ENCODE results near the gene ARHGAP35.
"Not testable (repeated sequence)": the region's sequence is repeated elsewhere in the genome, so short reads cannot be mapped to it uniquely, and the experiment has no call there.

Gene ARHGAP35

DNA sequence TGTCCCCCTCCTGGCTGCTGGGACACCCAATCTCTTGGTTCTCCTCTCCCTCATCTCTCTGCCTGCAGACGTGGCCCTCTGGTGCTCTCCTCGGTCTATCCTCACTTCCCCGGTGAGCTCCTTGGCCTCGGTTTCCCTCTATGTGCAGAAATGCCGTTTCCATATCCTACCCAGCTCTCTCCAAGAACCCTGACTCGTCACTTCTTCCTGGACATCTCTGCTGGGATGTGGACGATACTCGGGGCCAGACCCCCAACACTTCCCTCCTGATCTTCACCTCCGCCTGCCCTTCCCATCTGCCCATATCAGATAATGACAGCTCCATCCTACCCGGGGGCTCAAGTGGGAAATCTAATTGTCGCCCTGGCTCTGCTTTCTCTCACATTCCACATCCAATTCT lies 18.0 kb upstream of the ARHGAP35 start:
- DNase-seq (ENCODE audit: low spot score) (no peak), FAIRE-seq (no peak)

DNA sequence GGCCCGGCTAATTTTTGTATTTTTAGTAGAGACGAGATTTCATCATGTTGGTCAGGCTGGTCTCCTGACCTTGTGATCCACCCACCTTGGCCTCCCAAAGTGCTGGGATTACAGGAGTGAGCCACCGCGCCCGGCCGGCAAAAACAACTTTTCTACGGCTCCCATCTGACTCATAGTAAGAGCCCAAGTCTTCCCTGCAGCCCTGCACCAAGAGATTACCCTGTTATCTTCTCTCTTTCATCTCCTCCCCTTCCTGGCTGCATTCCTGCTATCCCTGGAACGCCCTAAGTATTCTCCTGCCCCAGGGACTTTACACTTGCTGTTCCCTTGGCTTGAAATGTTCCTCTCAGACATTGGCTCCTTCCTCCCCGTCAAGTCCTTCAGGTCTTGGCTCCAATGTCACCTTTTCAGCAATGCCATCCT lies 16.7 kb upstream of the ARHGAP35 start:
- FAIRE-seq (no peak), DNase-seq (ENCODE audit: low spot score) (no peak)

DNA sequence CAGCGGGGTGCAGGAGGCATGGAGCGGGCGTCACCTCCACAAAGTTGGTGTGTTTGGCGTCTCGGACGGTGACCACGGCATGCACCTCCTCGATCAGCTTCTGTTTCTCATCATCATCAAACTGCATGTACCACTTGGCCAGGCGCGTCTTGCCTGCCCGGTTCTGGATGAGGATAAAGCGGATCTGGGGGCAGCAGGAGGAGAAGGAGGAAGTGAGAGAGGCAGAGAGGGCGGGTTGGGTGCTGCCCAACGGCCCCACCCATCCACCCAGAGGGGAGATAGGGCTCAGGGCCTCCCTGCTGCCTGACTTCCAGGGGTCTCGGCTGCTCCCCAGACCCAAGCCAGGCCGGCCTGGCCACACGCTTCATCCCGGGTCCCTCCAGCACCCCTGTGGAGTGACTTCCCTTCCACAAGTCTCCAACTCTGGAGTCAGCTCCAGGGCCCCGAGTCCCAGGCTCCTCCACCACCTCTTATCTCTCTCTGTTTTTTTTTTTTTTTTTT lies 14.8 kb upstream of the ARHGAP35 start:
- DNase-seq (ENCODE audit: low spot score) (no peak), FAIRE-seq (no peak)

DNA sequence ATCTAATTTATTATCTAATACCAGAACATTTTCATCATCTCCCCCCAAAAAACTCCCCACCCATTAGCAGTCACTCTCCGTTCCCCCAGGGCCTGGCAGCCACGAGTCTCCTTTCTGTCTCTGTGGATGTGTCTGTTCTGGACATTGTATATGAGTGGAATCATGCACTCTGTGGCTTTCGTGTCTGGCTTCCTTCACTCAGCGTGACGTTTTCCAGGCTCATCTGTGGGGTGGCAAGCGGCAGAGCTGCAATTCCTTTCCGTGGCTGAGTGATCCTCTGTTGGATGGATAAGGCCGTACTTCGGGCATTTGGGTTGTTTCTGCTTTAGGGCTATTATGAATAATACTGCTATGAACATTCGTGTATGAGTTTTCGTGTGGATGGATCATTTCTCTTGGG lies 13.3 kb upstream of the ARHGAP35 start:
- FAIRE-seq (no peak), DNase-seq (ENCODE audit: low spot score) (no peak)

DNA sequence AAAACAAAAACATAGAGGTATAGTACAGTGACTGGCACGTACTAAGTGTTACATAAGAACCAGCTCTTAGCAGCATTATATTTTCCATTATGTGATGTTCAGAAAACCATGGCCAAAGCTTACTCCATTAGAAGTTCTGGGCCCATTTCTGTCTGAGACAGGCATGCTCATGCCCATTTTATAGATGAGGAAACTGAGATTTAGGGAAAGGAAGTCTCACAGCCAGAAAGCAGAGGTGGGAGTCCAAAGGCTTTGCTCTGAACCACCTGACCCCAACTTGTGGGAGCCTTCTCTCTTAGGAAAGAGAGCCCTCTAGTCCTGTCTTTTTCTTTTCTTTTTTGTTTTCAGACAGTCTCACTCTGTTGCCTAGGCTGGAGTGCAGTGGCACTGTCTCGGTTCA lies 12.4 kb upstream of the ARHGAP35 start:
- FAIRE-seq = no peak
- no peak for DNase-seq (ENCODE audit: low spot score)

DNA sequence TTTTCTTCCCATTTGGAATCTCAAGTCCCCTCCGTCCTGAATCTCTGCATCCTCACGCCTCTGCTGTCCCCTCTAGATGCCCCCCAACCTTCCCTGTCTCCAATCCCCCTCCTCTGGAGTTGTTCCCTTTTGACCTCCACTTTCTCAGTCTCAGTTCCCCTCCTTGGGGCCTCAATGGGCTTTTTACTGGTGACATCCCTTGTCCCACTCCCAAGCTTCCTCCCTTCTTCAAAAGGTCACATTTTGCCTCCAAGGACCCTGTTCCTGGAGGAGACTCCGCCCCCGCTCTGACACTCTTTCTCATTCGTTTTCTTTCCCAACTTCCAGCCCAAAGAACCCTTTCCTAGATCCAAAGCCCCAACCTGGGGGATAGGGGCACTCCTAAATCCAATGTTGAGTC lies 11.2 kb upstream of the ARHGAP35 start:
- FAIRE-seq (no peak), DNase-seq (ENCODE audit: low spot score) (no peak)

DNA sequence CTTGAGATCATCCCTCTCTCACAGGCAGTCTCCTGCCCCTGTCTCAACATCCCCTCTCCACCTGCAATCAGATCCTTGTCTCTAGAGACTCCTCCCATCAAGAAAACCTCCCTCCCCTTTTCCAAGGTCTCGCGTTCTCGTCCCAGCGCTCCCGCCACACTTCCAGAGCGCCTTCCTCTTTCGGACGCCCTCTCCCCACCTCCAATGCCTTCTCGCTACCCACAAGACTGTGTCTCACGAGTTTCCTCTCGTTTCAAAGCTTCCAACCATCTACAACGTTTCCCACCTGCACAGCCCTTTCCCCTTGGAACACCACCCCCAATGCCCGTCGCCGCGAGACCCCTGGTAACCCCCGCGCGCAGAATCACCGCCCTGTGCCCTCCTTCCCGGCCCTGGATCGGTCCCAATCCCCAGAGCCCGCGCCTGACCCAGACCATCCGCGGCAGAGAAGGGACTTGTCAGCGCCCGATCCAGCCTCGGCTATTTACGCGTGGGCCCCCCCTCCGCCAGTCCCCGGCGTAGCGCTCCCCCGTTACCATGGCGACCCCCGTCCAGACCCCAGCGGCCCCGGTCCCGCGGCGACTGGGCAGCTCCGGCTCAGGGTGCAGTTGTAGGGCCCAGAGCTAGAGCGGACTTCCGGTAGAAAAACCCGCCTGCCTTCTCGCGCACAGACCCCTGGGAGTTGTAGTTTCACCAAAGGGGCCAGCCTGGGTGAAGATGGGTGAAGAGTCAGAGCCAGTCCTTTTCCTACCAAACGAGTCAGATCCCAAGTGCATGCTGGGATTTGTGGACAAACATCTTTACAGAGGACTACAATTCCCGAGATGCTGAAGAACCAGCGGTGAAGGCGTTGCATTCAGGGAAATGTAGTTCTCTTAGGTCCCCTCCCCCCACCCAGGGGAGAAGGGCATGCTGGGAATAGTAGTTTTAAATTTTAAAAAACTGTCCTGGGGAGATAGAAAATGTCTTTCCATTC lies 10.3 kb upstream of the ARHGAP35 start, which contains the start of gene AP2S1:
TSS of gene AP2S1 (minus strand) at position 619 of the 976 bp plus-strand sequence. CDS start at position 539, 80 bp downstream.
- FAIRE-seq = no peak
- DNase-seq (ENCODE audit: low spot score) = peak; percentile 97

DNA sequence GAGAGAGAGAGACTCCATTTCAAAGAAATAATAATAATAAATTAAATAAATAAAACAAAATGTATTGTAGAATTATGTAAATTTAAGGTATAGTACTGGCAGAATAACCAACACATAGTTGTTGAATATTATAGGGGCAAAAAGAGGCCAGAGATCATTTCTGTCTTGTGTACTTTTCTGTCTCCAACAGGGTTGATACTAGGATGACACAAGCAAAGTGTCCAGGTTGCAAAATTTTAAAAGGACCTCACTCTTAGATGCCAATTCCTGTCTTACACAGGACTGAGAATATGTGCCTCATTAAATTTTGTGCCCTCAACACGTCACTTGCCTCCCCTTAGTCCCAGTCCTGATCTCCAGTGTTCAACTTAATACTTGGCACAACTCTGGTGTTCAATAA lies 8.0 kb upstream of the ARHGAP35 start:
- no peak for FAIRE-seq

DNA sequence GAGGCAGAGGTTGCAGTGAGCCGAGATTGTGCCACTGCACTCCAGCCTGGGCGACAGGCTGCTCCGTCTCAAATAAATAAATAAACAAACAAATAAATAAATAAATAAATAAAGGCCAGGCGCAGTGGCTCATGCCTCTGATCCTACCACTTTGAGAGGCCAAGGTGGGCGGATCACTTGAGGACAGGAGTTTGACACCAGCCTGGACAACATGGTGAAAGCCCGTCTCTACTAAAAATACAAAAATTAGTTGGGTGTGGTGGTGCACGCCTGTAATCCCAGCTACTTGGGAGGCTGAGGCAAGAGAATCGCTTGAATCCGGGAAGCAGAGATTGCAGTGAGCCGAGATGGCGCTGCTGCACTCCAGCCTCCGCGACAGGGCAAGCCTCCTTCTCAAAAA lies 6.1 kb upstream of the ARHGAP35 start:
- not testable (repeated sequence) for DNase-seq (ENCODE audit: low spot score)

More for the DNA sequence above, 8.0 kb upstream of the ARHGAP35 start:
- no peak for DNase-seq (ENCODE audit: low spot score)

DNA sequence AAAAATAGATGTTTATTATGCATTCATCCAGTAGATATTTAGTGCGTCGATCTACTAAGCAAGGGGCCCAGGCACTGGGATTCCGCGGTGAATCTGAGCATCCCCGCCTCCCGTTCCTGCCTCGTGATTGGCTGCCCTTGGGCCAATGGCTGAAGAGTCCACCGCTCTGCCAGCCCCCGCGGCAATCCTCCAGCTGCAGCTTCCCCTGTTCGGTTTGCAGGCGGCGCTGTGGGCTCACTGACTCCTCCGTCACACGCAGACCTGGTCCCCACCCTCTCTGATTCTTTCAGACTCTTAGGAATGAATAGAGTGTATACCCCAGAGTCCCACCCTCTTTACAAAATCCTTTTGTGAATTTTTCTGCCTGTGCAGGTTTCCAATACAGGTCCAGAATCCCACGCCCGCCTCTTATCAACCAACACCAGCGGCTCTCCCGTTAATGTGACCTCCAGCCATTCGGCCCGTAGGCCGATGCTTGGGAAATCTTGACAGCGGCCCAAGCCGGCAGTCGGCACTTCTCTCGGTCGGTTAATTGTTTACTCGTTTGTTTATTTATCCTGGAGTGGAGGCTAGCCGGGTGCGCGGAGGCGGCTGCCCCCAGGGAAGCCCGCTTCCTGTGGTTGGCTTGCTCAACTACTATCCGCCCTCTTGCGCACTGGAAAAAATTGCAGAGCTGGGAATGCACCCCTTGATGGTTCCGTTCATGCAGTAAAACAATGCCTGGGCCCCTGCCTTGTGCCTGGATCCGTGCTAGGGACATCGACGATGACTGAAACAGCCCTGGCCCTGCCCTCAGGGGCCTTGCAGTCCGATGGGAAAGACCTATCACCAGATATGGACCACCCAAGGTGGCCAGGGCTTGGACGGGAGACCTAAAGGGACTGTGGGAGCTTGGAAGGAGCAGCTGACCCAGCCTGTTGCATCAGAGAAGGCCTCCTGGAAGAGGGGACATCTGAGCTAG lies 4.5 kb upstream of the ARHGAP35 start:
- FAIRE-seq (no peak), DNase-seq (ENCODE audit: low spot score) (peak; percentile 38)

More for the DNA sequence above, 6.1 kb upstream of the ARHGAP35 start:
- FAIRE-seq = not testable (repeated sequence)

DNA sequence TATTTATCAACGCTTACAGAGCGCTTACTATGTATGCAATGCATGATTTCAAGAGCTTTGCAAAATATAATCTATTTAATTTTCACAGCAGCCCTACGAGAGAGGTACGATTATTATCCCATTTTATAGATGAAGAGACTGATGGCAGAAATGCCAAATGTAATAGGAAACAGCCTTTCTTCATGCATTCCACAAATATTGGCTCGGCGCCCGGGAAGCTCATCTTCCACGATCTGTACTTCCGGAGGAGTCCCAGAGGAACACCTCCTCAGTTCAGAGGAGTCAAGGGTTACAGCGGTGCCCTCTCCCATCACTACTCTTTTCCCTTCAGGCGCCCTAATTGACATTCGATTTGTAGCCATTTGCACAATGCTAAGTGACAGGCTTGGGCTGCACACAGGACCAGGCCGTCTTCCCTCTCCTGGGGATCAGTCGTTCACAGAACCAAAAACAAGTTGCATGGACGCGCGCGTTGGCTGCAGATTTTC lies 1.1 kb upstream of the ARHGAP35 start:
- FAIRE-seq = no peak
- DNase-seq (ENCODE audit: low spot score) = peak; percentile 64

DNA sequence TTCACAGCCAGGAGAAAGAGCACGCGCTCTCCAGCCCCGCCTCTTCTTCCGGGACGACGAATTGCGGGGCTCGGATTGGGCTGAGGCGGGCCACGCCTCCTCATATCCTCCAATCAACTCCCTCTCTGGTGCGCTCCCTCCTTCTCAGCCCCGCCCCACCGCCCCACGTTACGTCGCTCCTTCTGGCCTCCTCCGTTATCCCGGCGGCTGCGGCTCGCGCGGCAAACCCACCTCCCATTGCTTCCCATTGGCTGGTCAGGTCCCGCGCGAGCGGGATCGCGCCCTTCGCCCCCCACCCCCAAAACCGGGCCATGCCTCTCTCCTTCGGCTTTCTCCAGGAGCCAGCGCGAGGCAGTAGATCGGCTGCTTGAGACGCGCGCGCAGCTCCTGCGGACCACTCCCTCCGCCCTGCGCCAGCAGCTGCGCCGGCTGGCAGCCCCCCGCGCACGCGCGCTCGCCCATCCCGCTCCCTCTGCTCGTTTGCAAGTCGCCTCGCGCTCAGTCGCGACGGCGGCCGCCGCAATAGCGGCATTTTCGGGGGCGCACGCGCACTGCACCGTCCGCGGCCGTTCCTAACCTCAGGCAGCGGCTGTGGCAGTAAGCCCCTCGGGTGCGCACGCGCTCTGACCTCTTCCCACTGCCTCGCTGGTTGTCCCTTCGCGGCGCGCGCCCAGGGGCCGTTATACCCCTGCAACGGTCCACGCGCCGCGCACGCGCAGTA lies 512 bp upstream of the ARHGAP35 start:
- FAIRE-seq (peak; percentile 94), DNase-seq (ENCODE audit: low spot score) (peak; percentile 96)

DNA sequence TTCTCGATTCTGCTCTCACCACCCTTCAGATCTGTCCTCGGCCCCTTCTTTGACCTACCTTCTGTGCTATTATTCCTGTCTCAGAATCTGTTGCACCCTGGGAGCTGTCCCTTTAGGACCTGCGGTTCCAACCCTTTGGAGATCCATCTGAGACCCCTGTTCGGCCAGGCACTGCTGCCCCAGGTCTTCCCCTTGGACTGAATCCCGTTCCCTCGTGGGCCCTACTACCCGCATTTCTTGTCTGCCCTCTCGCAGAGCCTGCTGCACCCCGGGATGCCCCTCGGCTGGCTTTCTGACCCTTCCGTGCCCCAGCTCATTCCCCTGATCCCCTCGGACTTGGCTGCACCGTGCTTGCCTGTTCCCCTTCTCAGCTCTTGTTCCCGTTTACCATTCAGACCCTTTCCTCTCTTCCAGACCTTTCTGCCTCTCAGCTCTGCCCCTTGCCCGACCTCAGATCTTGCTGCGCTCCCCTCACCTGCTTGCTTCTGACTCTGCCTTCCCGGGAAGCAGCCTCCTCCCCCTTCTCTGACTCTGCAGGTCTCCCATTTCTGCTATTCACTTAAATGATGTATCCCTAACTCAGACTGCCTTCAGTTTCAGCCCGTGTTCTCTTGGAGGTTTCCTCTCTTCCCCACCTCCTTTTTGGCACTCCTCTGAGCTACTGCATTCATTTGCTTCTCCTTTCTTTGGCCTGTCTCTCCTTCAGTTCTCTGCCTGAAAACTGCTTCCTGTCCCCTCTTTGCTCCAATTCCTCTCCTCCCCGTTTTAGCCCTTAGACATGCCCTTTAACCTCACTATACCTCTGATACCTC lies 1.1 kb downstream of the ARHGAP35 start:
- FAIRE-seq (no peak), DNase-seq (ENCODE audit: low spot score) (no peak)

DNA sequence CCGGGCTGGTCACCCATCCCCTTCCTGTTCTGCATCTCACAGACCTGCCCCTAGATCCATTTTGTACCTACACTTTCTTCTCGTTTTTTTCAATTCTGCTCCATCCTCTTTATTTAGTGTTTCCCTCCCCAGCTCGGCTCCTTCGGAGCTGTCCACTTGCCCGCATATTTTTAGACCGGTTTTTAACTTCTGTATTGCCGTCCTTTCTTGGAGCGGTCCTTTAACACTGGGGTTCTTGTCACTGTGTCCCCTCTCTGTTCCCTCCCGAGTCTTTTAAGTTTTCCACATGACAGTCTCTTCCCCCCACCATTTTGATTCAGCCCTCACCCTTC lies 1.7 kb downstream of the ARHGAP35 start:
- DNase-seq (ENCODE audit: low spot score) (no peak), FAIRE-seq (no peak)

DNA sequence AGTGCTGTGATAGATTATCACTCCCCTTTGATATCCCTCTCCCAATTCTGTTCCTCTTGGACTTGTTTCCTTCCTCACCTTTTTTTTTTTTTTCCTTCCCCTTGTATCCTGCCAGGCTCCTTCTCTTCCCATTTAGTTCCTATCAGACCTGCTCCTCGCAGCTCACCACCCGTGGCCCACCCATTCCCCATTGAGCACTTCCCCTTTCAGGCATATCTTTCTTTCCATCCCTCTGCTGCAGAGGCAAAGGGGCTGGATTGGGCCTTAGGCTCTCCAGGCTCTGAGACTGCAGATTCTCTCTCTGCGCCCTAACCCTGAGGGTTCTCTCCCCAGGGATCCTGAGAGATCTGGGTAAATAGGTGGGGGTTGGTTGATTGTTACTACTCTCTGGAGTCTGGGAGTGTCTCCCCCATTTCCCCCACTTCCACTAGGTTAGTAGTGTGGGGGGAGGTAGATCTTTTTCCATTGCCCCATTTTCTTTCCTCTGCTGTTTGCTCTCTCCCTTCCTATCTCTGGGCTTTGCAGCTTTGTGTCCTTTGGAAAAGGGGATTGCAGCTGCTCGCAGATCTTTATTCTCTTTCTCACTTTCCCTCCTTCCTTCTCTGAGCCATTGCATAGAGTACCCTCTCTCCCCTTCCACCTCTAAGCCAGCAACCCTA lies 2.3 kb downstream of the ARHGAP35 start:
- DNase-seq (ENCODE audit: low spot score) = no peak
- no peak for FAIRE-seq

DNA sequence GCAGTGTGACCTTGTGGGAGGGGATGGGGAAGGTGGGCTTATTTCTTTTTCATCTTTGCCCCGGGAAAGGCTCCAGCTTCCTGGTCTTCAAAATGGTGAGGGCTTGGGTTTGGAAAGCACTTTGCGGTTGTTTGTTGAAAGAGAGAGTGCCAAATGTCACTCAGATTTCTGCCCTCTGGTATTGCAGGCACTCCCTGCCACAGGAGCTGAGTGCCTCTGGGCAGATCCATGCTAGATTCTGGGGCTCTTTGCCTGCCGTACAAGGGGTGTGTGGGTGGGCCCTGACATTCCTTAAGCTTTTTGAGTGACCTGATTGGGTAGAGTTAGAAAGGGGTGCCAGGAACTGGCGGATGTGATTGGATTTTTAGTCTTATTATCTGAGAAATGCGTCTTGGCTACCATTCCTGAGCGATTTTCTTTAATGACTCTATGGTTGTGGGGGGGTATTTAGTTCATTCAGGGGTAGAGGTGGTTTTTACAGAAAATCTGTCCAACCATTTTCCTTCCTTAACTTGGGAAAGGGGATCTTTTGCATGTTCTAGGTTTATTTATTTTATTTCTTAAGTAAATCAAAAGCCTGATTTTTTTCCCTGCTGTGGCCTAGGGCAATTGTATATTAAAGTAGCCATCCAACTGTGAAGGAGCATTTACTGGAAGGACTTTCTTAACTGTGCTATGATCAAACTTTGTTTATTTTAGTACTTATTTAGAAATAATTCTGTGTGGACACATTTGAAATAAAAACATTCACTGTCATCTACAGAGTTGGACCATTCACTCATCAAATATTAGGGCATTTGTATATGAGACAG lies 3.2 kb downstream of the ARHGAP35 start:
- FAIRE-seq (no peak), DNase-seq (ENCODE audit: low spot score) (no peak)

DNA sequence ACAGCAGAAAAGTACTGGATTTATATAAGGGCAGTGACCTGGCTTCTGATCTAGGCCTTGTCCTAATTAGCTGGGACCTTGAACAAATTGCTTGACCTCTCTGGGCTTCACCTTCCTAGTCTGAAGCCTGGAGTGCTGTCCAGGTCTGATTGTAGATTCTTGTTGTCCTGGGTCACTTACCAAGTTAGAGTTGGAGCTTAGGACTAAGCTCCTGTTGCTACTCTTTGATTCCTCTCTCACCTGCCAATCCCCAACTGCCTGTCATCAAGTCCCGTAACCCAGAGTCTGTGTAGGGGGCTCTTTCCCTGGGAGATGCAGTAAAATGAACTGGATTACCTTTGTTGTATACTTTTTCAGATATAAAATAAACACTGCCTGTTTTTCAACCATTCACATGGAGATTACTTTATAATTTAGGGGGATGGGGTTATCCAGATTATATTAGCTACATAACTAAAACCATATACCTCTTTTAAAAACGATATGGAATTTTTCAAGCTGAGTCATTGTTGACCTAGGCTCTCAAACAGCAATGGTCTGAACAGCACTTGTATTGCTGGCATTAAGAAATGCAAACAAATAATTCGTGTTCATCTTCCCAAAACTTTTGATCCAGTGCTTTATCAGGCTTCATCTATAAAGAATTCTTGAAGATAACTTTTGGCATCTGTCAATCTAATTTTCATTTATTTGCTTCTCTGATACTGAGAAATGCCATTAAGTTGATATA lies 5.8 kb downstream of the ARHGAP35 start:
- DNase-seq (ENCODE audit: low spot score) (no peak), FAIRE-seq (no peak)

DNA sequence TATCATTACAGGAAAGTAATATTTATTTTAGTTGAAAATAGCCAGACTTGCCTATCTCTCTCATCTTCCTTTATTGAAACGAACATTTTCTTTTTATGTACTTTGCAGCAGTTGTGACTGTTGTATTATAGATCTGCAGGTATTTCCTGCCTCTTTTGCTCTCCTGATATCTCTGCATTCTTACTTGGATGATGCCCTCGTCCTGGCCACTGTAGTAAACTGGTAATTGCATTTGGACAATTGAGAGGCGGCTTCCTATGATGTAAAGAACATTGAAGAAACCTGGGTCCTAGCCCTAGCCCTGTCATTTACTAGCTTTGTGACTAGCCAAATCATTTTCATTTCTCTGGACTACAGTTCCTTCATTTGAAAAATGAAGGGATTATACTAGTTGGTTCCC lies 6.4 kb downstream of the ARHGAP35 start:
- DNase-seq (ENCODE audit: low spot score) = no peak
- no peak for FAIRE-seq

All from urothelium cell line (cell line).